ENCODE data around the gene PPP1R26. TPM values are rescaled to one million over a fixed set of nuclear protein-coding genes. Genes with fewer than 3 reads are reported as not detected.

PPP1R26 gene
- total and polyA plus RNA-seq, 2 of the 8 experiments (the other 6 are each of a cell fraction or from before 2014, with no cell fraction given) = 9.8 to 32.7 TPM

DNA sequence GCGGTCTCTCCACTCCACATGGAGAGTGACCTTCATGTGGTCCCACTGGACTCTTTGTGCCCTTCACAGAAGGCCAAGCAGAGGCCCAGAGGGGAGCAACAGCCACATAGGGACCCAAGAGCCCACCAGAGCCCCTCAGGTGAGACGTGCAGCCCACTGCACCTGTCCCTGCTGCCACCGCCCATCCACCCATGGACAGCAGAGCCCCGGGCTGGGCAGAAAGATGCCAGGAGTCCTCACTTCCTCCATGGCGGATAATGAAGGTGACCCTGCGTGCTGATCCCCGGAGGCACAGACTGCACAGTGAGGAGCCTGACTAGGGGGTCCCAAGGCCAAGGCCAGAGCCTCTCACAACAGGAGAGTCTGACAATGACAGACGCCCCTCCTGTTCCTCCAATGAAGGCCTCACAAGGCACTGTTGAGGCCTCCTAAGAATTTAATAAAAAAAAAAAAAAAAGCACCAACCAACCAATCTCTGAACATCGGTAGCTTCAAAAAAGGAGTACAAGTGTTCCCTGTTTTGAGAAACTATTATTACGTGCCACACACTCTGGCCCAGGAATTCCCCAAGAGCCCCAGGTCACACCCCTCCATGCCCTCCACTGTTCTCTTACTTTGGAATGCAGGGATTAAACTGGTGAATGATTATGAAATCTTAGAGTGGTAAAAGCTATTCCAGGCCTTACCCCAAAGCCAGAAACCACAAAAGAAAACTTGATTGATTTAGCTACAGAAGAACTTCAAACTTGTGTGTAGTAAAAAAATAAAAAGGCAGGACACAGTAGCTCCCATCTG is 2.8 kb upstream of the PPP1R26 start:
- no peak overlapping the region for H2AK5ac ChIP-seq (ENCODE audit: low read depth, low read length)
- WGBS, 2 experiments (ENCODE audit: extremely low coverage in 1 of 2, insufficient coverage in 1 of 2, insufficient read length in 1 of 2, insufficient replicate concordance in 2 of 2, low coverage in 1 of 2, low lambda C conversion rate in 2 of 2, missing lambda C conversion rate in 1 of 2) = 80% methylated on average over 10 of the region's 10 CpGs; no CpG with 5 or more reads in 1 of the 2 experiments
- TF ChIP-seq FOSL1 (IDR thresholded peaks at IDR 0.05; ENCODE audit: insufficient read depth, low read depth, low read length) = no peak
- TF ChIP-seq SP4 (IDR thresholded peaks at IDR 0.05; ENCODE audit: low read length) = no peak
- no peak for TF ChIP-seq ZNF274 (IDR thresholded peaks at IDR 0.05; ENCODE audit: borderline replicate concordance, extremely low read depth, low read length)
- TF ChIP-seq, protein P1, sequence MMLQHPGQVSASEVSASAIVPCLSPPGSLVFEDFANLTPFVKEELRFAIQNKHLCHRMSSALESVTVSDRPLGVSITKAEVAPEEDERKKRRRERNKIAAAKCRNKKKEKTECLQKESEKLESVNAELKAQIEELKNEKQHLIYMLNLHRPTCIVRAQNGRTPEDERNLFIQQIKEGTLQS (IDR thresholded peaks at IDR 0.05; ENCODE audit: insufficient read depth, low read depth, low read length) = no peak
- TF ChIP-seq RNF2 (IDR thresholded peaks at IDR 0.05; ENCODE audit: borderline replicate concordance, low read depth, low read length, missing control alignments, poor library complexity, severe bottlenecking) = no peak
- TF ChIP-seq TAF1 (IDR thresholded peaks at IDR 0.05; ENCODE audit: low read depth, low read length) = no peak
- no peak for TF ChIP-seq CBX5 (IDR thresholded peaks at IDR 0.05; ENCODE audit: low read depth, low read length)
- TF ChIP-seq, protein P2, sequence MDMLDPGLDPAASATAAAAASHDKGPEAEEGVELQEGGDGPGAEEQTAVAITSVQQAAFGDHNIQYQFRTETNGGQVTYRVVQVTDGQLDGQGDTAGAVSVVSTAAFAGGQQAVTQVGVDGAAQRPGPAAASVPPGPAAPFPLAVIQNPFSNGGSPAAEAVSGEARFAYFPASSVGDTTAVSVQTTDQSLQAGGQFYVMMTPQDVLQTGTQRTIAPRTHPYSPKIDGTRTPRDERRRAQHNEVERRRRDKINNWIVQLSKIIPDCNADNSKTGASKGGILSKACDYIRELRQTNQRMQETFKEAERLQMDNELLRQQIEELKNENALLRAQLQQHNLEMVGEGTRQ (IDR thresholded peaks at IDR 0.05; ENCODE audit: low read length) = no peak
- TF ChIP-seq RBBP5 (IDR thresholded peaks at IDR 0.05; ENCODE audit: borderline replicate concordance, low read depth, low read length) = no peak
- no peak for TF ChIP-seq CBX8 (IDR thresholded peaks at IDR 0.05; ENCODE audit: borderline replicate concordance, low read depth, low read length)

More for the DNA sequence above, 2.8 kb upstream of the PPP1R26 start:
- H3K4me2 ChIP-seq (ENCODE audit: insufficient read depth in 1 of 2, low read depth in 2 of 2, low read length in 2 of 2) = no peak overlapping the region
- H4K20me1 ChIP-seq (replicated peaks in 1 of 2; ENCODE audit: control insufficient read depth in 1 of 2, insufficient read depth in 2 of 2, low read length in 2 of 2) = peaks cover 1 to 2% of the 10 kb centered on the region in 2 experiments
- no peak overlapping the region for H3K4ac ChIP-seq (replicated peaks; ENCODE audit: insufficient read length, low read depth, low read length)
- no peak overlapping the region for H3K9ac ChIP-seq (replicated peaks in 1 of 4; ENCODE audit: extremely low read depth in 1 of 4, low read depth in 3 of 4, low read length in 3 of 4)
- no peak for FAIRE-seq
- no peak overlapping the region for H2BK5ac ChIP-seq (ENCODE audit: low read depth, low read length)
- no peak overlapping the region for H3K56ac ChIP-seq (replicated peaks; ENCODE audit: insufficient read length, low read depth, low read length)
- no peaks in the 10 kb centered on the region for H3K27me3 ChIP-seq (replicated peaks in 1 of 4; ENCODE audit: control insufficient read depth in 3 of 4, extremely low read depth in 1 of 4, insufficient read depth in 3 of 4, low read length in 3 of 4)
- H2AFZ ChIP-seq (ENCODE audit: low read length) = no peak overlapping the region
- no peak overlapping the region for H4K91ac ChIP-seq (replicated peaks; ENCODE audit: insufficient read length, low read length)
- H3K18ac ChIP-seq (ENCODE audit: extremely low read depth, low read length) = no peak overlapping the region
- no peak overlapping the region for H4K8ac ChIP-seq (ENCODE audit: extremely low read depth, insufficient read depth, low read length)
- peaks cover 3 to 10% of the 10 kb centered on the region in 2 experiments; a peak in 2 of 4 replicates for H3K79me2 ChIP-seq (ENCODE audit: control insufficient read depth in 1 of 2, insufficient read depth in 2 of 2, low read length in 2 of 2)
- no peak overlapping the region for H2BK120ac ChIP-seq (replicated peaks; ENCODE audit: low read depth, low read length)
- no peak for DNase-seq (ENCODE audit: low read depth in 1 of 2, low spot score in 2 of 2)
- H3K36me3 ChIP-seq (ENCODE audit: control insufficient read depth in 2 of 4, insufficient read depth in 4 of 4, low read length in 3 of 4) = no peaks in the 10 kb centered on the region
- H3K23ac ChIP-seq (ENCODE audit: insufficient read length) = no peak overlapping the region
- peaks cover 7% of the 10 kb centered on the region; the same call in 1 of the 2 replicates for H3K23me2 ChIP-seq (ENCODE audit: low read depth, low read length)
- no peak overlapping the region for H4K5ac ChIP-seq (ENCODE audit: insufficient read length, low read depth, low read length)
- POLR2A ChIA-PET (ENCODE audit: partially characterized antibody) = no interaction called here
- H3K79me1 ChIP-seq (ENCODE audit: low read depth, low read length) = peaks cover 4% of the 10 kb centered on the region
- peaks cover 3 to 13% (median 7%) of the 10 kb centered on the region in 4 experiments for H3K4me1 ChIP-seq (replicated peaks in 1 of 4; ENCODE audit: control insufficient read depth in 3 of 4, insufficient read depth in 4 of 4, low read length in 3 of 4)
- no peak overlapping the region for H3K27ac ChIP-seq (ENCODE audit: low read depth, low read length)
- CTCF ChIA-PET (ENCODE audit: partially characterized antibody) = interaction anchor here (0.6 to 7.0 kb wide), 5 partner anchors 23 to 769 kb away, joined by 3 to 47 read pairs (median 5); a partner anchor contains a TSS
- H2BK20ac ChIP-seq (ENCODE audit: low read length) = no peak overlapping the region
- no peak overlapping the region for H3K4me3 ChIP-seq (ENCODE audit: extremely low read depth in 1 of 4, insufficient read depth in 2 of 4, low read depth in 3 of 4, low read length in 4 of 4)
- no peak overlapping the region for H2BK12ac ChIP-seq (ENCODE audit: low read depth, low read length)
- no peaks in the 10 kb centered on the region for H3K9me3 ChIP-seq (ENCODE audit: insufficient read depth in 2 of 2, low read depth in 1 of 2, low read length in 1 of 2)
- H3K14ac ChIP-seq (ENCODE audit: insufficient read length) = no peak overlapping the region
- H2BK15ac ChIP-seq (ENCODE audit: low read length) = no peak overlapping the region
